Urothelium cell line (cell line): ENCODE data around the gene PRKCE.

Experiments
- DNase-seq: peaks from one replicate; pipeline ENCODE4 v3.0.0; 2011; ENCODE audit warnings: low spot score, mixed read lengths
- FAIRE-seq: peaks from 2 replicates; lab custom pipeline; 2011; peaks lifted over from hg19 to GRCh38; lab: Jason Lieb, UNC

PRKCE gene

GRCh38 chr2:45802499-45803138 lies 151.1 kb downstream of the PRKCE start:
- FAIRE-seq: no peak

DNA sequence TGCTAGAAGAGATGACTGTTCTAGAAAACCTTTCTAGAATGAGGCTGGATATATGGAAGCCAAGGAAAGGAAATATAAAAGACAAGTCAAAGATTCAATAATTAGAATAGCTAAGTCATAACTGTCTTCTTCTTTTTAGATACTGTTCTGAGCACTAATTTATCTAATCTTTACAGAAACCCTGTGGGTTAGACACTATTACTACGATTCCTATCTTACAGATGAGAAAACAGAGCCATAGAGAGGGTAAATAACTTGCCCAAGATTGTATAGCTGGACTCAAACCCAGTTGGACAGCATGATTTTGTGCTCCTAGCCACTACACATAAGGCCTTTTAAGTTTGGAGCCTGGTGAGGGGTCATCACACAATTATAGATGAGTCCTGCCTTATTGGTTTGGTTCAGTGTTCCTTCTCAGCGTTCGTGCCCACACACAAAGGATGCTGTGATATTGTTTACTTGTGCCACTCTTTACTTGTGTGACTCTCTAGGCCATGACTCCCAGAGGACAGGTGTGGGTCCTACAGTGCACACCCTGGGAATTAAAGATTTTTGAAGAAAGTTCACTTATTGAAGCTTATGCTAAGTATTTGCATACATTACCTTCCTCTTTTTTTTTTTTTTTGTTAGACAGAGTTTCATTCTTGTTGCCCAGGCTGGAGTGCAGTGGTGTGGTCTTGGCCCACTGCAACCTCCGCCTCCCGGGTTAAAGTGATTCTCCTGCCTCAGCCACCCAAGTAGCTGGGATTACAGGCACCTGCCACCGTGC lies 153.7 kb downstream of the PRKCE start:
- DNase-seq: no peak
- FAIRE-seq: no peak

More at GRCh38 chr2:45802499-45803138, 151.1 kb downstream of the PRKCE start:
- DNase-seq: no peak

DNA sequence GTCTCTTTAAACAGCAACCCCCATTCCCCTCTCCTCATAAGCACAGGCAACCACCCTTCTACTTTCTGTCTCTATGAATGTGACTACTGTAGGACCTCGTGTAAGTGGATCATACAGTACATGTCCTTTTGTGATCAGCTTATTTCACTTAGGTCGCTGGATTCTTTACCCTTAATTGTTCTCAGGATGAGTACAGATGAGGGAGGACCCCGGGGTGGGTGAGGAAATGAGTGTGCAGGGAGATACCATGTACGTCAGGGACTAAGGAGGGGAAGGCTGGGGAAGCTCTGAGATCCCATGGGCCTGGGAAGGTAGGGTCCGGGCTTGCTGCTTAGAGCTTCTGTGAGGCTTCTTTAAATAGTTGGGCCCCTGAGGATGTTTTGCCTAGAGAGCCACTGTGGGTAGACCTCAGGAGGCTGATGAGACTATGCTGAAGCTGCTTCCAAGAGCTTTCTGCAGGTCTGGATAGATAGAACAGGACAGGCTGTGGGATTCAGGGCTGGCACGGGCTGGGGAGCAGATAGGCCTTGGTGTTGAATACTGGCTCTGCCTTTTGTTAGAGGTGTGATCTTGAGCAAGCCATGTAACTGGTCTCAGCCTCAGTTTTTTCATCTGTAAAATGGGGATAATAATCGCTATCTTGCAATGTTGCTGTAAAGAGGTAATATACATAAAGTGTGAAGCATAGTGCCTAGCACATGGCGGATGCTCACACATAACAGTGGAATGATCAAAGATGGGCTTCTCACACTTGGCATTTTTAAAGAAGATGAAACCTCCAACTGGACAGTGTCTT lies 155.3 kb downstream of the PRKCE start:
- DNase-seq (no peak), FAIRE-seq (peak; percentile 23)

- FAIRE-seq: no peak
Measured at GRCh38 chr2:45808294-45808800, 156.9 kb downstream of the PRKCE start.

GRCh38 chr2:45809205-45809604 lies 157.7 kb downstream of the PRKCE start:
- no peak for DNase-seq
- no peak for FAIRE-seq

More at GRCh38 chr2:45808294-45808800, 156.9 kb downstream of the PRKCE start:
- DNase-seq: no peak

- no peak for FAIRE-seq
- DNase-seq: no peak
Measured at GRCh38 chr2:45812011-45812500, 160.6 kb downstream of the PRKCE start.

DNA sequence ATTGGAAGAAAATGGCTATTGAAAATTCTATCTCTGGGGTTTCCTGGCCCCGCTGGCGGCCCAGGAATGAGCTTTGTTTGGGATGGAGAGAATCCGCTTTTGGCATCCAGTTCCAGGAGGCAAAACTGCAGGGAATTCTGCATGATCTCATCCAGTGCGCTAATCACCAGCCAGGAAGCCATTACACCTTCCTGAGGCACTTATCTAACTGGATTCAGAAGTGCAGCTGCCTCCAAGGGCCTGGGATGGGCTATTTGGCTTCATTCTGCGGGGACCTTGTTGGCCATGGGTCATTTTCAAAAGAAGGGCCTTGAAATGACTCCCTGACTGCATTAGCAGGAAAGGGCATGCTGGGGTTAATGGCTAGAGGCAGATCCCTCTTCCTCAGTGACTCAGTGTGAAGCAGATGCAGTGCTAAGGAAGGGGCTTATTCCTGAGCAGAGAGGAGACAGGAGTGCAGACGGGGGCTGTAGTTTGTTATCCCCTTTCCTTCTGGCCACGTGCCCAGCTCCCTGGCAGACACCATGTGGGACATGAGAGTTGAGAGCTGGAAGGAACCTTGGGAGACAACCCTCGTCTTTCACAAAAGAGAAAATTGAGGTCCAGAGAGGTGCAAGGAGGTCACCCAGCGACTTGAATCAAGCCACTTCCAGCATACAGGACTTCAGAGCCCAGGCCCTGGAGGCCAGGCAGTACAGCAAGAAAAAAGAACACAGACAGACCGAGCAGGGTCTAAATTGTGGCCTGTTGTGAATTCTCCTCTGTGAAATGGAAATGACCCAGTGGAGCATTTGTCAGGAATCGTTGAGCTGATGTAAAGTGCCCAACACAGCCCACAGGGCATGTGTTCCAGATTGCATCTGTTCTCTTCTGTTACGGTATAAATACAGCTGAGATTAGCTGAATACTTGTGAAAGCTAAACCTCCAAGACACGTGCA lies 161.8 kb downstream of the PRKCE start:
- no peak for FAIRE-seq

GRCh38 chr2:45814488-45814887 lies 163.0 kb downstream of the PRKCE start:
- FAIRE-seq: no peak
- DNase-seq: no peak

More for the DNA sequence above, 161.8 kb downstream of the PRKCE start:
- DNase-seq: no peak

DNA sequence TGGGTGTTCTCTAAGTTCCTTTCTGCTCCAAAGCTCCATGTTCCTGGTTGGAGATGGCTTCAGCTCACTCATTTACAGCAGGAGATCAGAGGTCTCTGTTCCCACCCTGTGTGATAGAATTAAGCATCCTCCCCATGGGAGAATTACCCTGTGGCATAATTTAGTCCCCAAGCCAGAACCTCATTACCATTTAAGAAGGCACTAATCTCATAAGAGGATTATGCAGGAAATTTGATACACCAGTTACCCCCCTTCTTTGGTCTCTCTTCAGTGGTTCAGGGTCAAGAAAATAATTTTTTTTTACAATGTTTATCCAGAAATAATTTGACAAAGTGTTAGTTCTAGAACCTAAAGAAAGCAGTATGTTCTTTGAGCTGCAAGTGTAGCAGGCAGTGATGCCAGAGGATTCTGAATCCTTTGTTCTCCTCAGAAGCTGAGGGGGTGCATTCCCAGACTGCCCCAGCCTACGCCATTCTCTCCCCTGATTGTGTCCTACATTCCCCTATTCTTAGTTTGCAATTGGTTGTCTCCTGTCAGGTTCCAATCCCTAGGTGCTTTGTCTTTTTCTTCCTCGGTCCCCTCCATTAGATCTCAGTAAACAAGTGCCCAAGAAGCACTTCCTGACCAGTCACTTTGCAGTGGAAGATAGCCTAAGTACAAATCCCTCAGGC lies 163.6 kb downstream of the PRKCE start:
- FAIRE-seq: no peak
- DNase-seq: no peak

DNA sequence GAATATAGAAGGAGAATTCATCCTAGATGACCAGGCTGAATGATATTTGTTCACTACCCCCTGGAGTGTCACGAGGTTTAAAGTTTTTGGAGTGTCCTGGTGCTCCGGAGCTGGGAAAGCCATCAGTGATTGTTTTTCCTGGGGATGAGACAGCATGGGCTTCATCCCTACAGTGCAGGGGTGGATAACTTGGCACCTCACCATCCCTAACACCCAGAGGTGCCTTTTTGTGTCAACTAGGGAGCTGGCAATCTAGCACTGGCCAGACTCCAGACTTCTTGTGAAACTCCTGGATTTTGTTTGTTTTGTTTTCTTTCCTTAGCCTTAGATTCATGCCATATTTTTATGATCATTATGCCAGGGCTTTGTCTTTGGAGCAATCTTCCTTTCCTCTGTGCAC lies 164.8 kb downstream of the PRKCE start:
- FAIRE-seq: no peak
- no peak for DNase-seq

GRCh38 chr2:45818591-45818990 lies 167.1 kb downstream of the PRKCE start:
- no peak for FAIRE-seq
- DNase-seq: no peak

GRCh38 chr2:45820048-45820447 lies 168.6 kb downstream of the PRKCE start:
- DNase-seq (no peak), FAIRE-seq (no peak)

- peak; percentile 81 for DNase-seq
- FAIRE-seq: no peak
Measured at GRCh38 chr2:45821558-45822271, 170.2 kb downstream of the PRKCE start.

DNA sequence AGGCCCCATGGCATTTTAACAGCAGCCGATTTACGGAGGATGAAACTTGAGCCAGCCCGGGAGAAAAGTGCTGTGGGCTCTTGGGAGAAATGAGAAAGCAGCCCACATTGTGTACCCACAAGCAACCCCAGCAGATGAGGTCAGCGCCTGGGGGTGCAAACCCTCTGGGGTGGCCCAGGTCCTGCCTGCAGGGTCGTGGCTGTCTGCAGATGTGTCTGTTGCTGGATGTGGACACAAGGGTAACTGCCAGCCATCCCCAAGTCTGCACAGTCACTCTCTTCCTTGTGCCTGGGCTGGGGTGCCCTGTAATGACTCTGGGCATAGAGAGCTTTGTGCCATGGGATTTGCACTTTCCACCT lies 170.8 kb downstream of the PRKCE start:
- FAIRE-seq: no peak
- DNase-seq: peak; percentile 45

DNA sequence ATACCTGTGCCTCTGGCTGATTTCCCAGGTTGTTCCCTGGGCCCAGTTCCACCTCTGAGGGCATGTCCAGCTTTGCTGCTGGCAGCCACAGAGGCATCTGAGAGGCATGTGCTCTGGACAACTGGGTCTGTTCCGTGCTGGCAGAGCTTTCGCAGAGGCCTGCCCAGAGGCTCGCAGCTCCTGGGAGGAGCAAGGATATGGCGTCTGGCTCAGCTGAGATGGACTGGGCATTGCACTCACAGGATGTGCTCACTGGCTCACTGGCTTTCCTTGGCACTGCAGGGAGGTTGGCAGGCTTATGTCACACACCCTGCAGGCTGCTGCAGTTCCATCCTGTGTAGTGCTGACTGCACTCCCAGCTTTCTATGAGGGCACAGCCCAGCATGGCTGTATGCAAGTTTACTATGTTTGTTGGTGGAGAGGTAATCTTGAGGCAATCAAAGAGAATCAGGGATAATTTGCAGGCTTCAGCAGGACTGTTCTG lies 172.3 kb downstream of the PRKCE start:
- DNase-seq: no peak
- no peak for FAIRE-seq

GRCh38 chr2:45825001-45825651 lies 173.7 kb downstream of the PRKCE start:
- DNase-seq (no peak), FAIRE-seq (no peak)

GRCh38 chr2:45826460-45826859 lies 175.0 kb downstream of the PRKCE start:
- no peak for DNase-seq
- no peak for FAIRE-seq

DNA sequence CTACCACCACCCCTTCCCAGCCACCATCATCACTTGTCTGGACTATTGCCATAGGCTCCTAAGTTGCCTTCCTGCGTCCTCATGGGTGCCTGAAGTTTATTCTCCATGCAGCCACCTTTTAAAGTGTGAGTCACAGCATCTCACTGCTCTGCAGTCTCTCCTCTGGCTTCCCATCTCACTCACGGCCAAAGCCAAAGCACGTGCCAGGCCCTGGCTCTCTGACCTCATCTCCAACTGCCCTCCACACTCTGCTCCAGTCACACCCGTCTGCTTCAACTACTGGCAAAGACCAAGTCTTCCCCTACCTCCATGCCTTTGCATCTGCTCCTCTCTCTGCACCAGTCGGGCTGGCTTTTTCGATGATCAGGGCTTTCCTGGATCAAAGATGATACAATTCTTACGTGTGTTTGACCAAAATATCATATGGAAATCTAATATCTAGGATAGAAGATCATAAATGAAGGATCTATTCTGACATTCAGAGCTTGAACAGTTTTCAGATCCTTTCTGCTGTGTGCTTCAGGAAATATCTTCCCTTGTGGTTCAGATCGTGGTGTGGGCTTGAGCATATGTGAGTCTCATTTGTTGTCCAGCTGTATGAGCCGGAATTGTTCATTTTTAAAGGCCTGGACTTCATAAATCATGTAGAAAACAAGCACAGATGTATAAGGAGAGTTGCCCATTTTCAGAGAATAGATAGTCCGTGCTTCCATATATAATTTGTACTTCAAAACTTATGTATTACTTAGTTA lies 175.6 kb downstream of the PRKCE start:
- FAIRE-seq: no peak
- DNase-seq: peak; percentile 62
